Transverse colon (tissue), 4 donors: ENCODE measurements around the gene SMIM8.

Source experiments
- CTCF ChIP-seq, 5 experiments: fragments of 200-600 bp in 3 of 5; fragments of 450-650 bp in 2 of 5; sonication (generic) in 3 of 5; IDR thresholded peaks; 1 replicate in 2 of 5; 2 replicates in 3 of 5; pipeline ENCODE4 v1.5.1; 2016 to 2017; ENCODE audit warnings: antibody characterized with exemption in 5 of 5, inconsistent platforms in 3 of 5, mild to moderate bottlenecking in 2 of 5, moderate library complexity in 1 of 5
- POLR2AphosphoS5 ChIP-seq, 3 donors: sonication (generic); formaldehyde crosslinking; IDR thresholded peaks; one replicate each; pipeline ENCODE4 v1.6.1; 2016; ENCODE audit warnings: antibody characterized with exemption in 3 of 3

GRCh38 chr6:87351583-87351982 lies 29.2 kb downstream of the SMIM8 start:
- no peak for TF ChIP-seq POLR2AphosphoS5 (IDR thresholded peaks at IDR 0.05)
- no peak for TF ChIP-seq CTCF (IDR thresholded peaks at IDR 0.05)
